NCI-H2081 treated with DMSO at 0.1 percent for 48 hours (cell line): Measurements from ENCODE around the gene ACSL4.

ENCODE experiments used
- DNase-seq: peaks from one replicate; lab custom pipeline; 2025; lab: John Stamatoyannopoulos, UW

ACSL4 gene

DNA sequence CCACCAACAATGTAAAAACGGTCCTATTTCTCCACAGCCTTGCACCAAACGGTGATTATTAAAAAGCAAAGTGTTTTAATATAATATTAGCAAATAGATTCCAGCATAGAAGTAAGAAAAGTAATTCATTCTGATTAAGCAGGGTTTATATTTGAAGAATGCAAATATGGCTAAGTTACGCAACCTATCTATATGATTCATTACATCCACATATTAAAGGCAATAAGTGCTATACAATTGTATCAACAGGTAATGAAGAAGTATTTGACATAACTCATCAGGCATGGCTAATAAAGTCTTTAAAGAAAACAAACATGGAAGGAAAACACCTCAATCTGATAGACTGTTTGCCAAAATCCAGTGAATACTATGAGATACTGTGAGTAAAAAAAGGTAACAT, 137.0 kb downstream of the ACSL4 start:
- DNase-seq: no peak
